ENCODE results near the gene ATP5F1D. TPM values are rescaled to one million over a fixed set of nuclear protein-coding genes. Genes with fewer than 3 reads are reported as not detected.

Gene ATP5F1D
- total RNA-seq, 2 donors from 2014 or later: 40.4 to 45.1 TPM

DNA sequence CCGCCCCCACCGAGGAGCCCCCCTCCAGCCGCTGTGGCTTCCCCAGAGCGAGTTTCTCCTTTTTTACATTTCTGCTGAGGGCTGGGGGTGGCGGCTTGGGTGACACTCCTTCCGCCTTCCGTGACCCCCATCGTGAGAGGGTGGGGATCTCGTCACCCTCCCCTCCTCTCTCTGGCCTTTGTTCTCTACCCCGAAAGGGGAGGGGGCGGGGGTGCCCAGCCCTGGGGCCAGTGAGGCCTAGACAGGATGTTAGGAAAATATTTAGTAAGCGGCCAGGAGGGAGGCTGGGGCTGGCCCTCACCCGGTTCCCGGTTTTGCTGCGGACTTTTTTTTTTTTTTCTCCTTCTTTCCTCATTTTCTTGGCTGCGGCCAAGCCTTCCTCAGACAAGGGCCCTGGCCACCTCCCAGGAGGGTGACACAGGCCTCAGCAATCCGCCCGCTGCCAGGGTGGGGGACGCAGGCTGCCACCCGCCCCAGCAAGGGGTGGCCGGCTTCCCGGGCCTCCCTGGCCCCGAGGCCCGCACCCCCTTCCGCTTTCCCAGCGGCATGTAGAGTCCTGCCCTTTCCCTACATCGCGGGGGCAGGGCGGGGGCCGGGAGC, 10.8 kb downstream of the ATP5F1D start:
- DNase-seq (ENCODE audit: low spot score): peak; percentile 83
- H3K4me1 ChIP-seq (ENCODE audit: control insufficient read depth in 1 of 2, low read depth in 2 of 2): peaks cover 24 to 51% of the 10 kb centered on the region in 2 donors
- H3K4me3 ChIP-seq: peak overlapping the region; percentile 99

DNA sequence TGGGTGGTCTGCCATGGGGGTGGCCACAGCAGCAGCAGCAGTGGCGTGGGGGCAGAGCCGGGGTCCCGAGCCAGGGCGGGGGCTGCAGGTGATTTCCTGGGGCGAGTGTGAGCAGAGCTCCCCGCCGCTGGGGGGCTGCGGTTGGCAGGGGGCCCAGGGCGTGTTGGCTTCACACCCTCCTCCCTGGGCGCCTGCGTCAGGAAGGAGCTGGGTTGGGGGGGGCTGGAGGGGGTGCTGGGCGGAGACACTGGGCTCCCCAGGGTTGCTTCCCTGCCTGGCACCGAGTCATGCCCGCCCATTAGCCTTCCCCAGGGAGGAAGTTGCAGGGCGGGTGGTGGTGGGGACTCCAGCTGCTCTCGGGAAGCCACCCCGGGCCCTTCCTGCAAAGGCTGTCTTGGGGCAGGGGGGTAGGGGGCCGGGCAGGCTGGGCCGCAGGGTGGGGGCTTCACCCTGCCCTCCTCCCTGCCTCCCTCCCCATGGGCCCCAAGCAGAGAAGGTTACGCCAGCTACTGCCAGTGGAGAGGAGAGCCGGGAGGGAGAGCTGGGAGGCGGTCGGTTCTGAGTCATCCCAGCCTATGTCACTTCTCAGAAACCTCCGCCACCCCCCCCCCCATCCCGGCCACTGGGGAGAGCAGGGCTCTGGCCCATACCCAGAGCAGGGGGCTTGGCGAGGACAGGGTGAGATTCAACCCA, 11.4 kb downstream of the ATP5F1D start:
- H3K4me3 ChIP-seq: peak overlapping the region; percentile 99
- H3K27me3 ChIP-seq (replicated peaks; ENCODE audit: insufficient read depth): no peaks in the 10 kb centered on the region
- DNase-seq (ENCODE audit: low spot score): peak; percentile 84
- no peaks in the 10 kb centered on the region for H3K9me3 ChIP-seq
- H3K4me1 ChIP-seq (ENCODE audit: control insufficient read depth in 1 of 2, low read depth in 2 of 2): peaks cover 29 to 51% of the 10 kb centered on the region in 2 donors
- peaks cover 39% of the 10 kb centered on the region for H3K36me3 ChIP-seq
- H3K27ac ChIP-seq: peak overlapping the region; percentile 99
- ATAC-seq (ENCODE audit: insufficient number of reproducible peaks, low FRiP score, low read depth): peak; percentile 34
- TF ChIP-seq, protein P1, sequence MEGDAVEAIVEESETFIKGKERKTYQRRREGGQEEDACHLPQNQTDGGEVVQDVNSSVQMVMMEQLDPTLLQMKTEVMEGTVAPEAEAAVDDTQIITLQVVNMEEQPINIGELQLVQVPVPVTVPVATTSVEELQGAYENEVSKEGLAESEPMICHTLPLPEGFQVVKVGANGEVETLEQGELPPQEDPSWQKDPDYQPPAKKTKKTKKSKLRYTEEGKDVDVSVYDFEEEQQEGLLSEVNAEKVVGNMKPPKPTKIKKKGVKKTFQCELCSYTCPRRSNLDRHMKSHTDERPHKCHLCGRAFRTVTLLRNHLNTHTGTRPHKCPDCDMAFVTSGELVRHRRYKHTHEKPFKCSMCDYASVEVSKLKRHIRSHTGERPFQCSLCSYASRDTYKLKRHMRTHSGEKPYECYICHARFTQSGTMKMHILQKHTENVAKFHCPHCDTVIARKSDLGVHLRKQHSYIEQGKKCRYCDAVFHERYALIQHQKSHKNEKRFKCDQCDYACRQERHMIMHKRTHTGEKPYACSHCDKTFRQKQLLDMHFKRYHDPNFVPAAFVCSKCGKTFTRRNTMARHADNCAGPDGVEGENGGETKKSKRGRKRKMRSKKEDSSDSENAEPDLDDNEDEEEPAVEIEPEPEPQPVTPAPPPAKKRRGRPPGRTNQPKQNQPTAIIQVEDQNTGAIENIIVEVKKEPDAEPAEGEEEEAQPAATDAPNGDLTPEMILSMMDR (IDR thresholded peaks at IDR 0.05): peak; percentile 48

More for the DNA sequence above, 10.8 kb downstream of the ATP5F1D start:
- TF ChIP-seq, protein P1 (IDR thresholded peaks at IDR 0.05): no peak
- Histone ChIP-seq H3K27ac (peak overlapping the region; percentile 99), H3K27me3 (replicated peaks; ENCODE audit: insufficient read depth) (no peaks in the 10 kb centered on the region), H3K9me3 (no peaks in the 10 kb centered on the region), H3K36me3 (peaks cover 32% of the 10 kb centered on the region)
- ATAC-seq (ENCODE audit: insufficient number of reproducible peaks, low FRiP score, low read depth): peak; percentile 29

DNA sequence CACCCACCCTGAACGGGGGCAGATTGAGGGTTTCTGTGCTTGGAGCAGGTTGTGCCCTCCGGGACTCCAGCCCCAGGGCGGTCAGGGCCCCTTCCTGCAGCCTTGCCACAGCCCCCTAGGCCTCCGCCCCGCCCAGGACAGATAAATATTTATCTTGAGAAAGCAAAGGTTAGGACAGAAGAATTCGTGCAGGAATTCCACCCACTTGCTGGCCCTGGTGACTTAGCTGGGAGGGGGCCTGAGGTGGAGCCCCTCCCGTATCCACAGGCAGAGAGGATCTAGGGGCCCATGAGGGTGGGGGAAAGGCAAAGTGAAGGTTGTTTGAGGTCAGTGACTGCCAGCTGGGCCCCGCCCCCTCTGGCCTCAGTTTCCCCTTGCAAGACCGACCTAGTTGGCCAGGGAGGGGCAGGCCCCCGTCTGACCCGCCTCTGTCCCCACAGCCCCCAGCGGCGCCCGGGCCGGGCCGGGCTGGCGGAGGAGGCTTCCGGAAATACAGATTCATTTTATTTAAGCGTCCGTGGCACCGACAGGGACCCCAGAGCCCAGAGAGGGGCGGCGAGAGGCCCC, 12.0 kb downstream of the ATP5F1D start:
- no peaks in the 10 kb centered on the region for H3K9me3 ChIP-seq
- no peak for DNase-seq (ENCODE audit: low spot score)
- H3K27ac ChIP-seq: peak overlapping the region; percentile 99
- peaks cover 36 to 54% of the 10 kb centered on the region in 2 donors for H3K4me1 ChIP-seq (ENCODE audit: control insufficient read depth in 1 of 2, low read depth in 2 of 2)
- peak overlapping the region; percentile 99 for H3K4me3 ChIP-seq
- no peaks in the 10 kb centered on the region for H3K27me3 ChIP-seq (replicated peaks; ENCODE audit: insufficient read depth)
- peaks cover 39% of the 10 kb centered on the region for H3K36me3 ChIP-seq
- no peak for ATAC-seq (ENCODE audit: insufficient number of reproducible peaks, low FRiP score, low read depth)
- TF ChIP-seq, protein P1 (IDR thresholded peaks at IDR 0.05): no peak

DNA sequence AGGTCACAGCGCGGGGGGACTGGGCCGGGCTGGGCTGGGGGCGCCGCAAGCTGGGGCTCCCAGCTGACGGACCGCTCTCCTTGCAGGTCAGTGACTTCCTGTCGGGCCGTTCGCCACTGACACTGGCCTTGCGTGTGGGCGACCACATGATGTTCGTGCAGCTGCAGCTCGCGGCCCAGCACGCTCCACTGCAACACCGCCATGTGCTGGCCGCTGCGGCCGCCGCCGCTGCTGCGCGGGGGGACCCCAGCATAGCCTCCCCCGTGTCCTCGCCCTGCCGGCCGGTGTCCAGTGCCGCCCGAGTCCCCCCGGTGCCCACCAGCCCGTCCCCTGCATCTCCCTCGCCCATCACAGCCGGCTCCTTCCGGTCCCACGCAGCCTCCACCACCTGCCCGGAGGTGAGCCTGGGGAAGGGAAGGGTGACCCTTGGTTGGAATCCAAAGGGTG, 12.6 kb downstream of the ATP5F1D start:
- DNase-seq (ENCODE audit: low spot score) (no peak), ATAC-seq (ENCODE audit: insufficient number of reproducible peaks, low FRiP score, low read depth) (no peak)
- peaks cover 41 to 58% of the 10 kb centered on the region in 2 donors for H3K4me1 ChIP-seq (ENCODE audit: control insufficient read depth in 1 of 2, low read depth in 2 of 2)
- H3K27me3 ChIP-seq (replicated peaks; ENCODE audit: insufficient read depth): no peaks in the 10 kb centered on the region
- peaks cover 39% of the 10 kb centered on the region for H3K36me3 ChIP-seq
- TF ChIP-seq, protein P1 (IDR thresholded peaks at IDR 0.05): no peak
- H3K9me3 ChIP-seq: no peaks in the 10 kb centered on the region
- H3K4me3 ChIP-seq: peak overlapping the region; percentile 99
- peak overlapping the region; percentile 99 for H3K27ac ChIP-seq

DNA sequence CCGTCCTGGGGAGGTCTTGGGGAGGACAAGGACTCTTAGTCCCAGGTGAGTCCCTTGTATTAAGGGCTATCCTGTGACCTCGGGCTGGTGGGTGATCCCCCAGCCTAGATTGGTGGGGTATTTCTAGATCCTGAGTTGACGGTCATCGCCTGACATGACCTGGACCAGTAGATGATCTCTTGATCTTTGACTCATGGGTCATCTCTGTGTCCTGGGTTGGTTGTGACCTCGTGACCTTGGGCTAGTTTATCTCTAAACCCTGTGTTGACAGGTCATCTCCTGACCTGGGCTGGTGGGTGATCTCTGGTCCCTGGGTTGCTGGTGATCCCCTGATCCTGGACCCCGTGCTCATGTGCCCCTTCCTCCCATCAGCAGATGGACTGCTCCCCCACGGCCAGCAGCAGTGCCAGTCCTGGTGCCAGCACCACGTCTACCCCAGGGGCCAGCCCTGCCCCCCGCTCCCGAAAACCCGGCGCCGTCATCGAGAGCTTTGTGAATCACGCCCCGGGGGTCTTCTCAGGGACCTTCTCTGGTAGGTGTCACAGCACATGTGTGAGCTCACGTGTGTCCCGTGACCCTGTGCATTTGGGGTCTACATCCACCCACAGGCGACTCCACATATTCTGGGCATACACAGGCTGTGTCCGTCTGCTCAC, 13.1 kb downstream of the ATP5F1D start:
- peak overlapping the region; percentile 99 for H3K27ac ChIP-seq
- peaks cover 45 to 63% of the 10 kb centered on the region in 2 donors for H3K4me1 ChIP-seq (ENCODE audit: control insufficient read depth in 1 of 2, low read depth in 2 of 2)
- DNase-seq (ENCODE audit: low spot score) (no peak), ATAC-seq (ENCODE audit: insufficient number of reproducible peaks, low FRiP score, low read depth) (no peak)
- H3K36me3 ChIP-seq: peaks cover 39% of the 10 kb centered on the region
- no peaks in the 10 kb centered on the region for H3K27me3 ChIP-seq (replicated peaks; ENCODE audit: insufficient read depth)
- TF ChIP-seq, protein P1 (IDR thresholded peaks at IDR 0.05): no peak
- H3K9me3 ChIP-seq: no peaks in the 10 kb centered on the region
- peak overlapping the region; percentile 99 for H3K4me3 ChIP-seq
